HEK293T (cell line): ENCODE data around the gene CDK14.

Source experiments
- CTCF ChIA-PET: fragments of 350-600 bp; formaldehyde crosslinking; extraction: SDS; loops from one replicate; lab custom pipeline; 2021; ENCODE audit warnings: antibody characterized with exemption, inconsistent platforms; lab: Yijun Ruan, JAX
- POLR2A ChIA-PET: fragments of 350-600 bp; formaldehyde crosslinking; extraction: SDS; loops from one replicate; lab custom pipeline; 2020; ENCODE audit warnings: antibody characterized with exemption, inconsistent platforms; lab: Yijun Ruan, JAX
- DNase-seq: peaks from one replicate; pipeline ENCODE4 v3.0.0; 2012; ENCODE audit warnings: mixed read lengths; ENCODE audit errors: extremely low spot score
- ARNT ChIP-seq: fragments of 450-650 bp; IDR thresholded peaks from 2 replicates; pipeline ENCODE4 v1.6.1; 2017; ENCODE audit warnings: mild to moderate bottlenecking
- BHLHE40 ChIP-seq: fragments of 450-650 bp; IDR thresholded peaks from 2 replicates; pipeline ENCODE4 v1.6.1; 2016; ENCODE audit warnings: mild to moderate bottlenecking, moderate library complexity, borderline replicate concordance
- CTBP1 ChIP-seq: fragments of 450-650 bp; IDR thresholded peaks from 2 replicates; pipeline ENCODE4 v1.6.1; 2016; ENCODE audit warnings: borderline replicate concordance
- ELF4 ChIP-seq: fragments of 450-650 bp; IDR thresholded peaks from 2 replicates; pipeline ENCODE4 v1.6.1; 2017; ENCODE audit warnings: antibody characterized with exemption
- FOXA1 ChIP-seq: fragments of 450-650 bp; IDR thresholded peaks from 2 replicates; pipeline ENCODE4 v1.6.1; 2016; ENCODE audit warnings: mild to moderate bottlenecking
- FOXK2 ChIP-seq: fragments of 450-650 bp; IDR thresholded peaks from 2 replicates; pipeline ENCODE4 v1.6.1; 2016; ENCODE audit warnings: mild to moderate bottlenecking
- FOXM1 ChIP-seq: fragments of 450-650 bp; IDR thresholded peaks from 2 replicates; pipeline ENCODE4 v1.6.1; 2017; ENCODE audit warnings: mild to moderate bottlenecking, borderline replicate concordance
- HDGF ChIP-seq: fragments of 450-650 bp; IDR thresholded peaks from 2 replicates; pipeline ENCODE4 v1.6.1; 2017; ENCODE audit warnings: antibody characterized with exemption, borderline replicate concordance
- L3MBTL2 ChIP-seq: fragments of 450-650 bp; conservative IDR thresholded peaks from 2 replicates; pipeline ENCODE4 v1.6.1; 2016; ENCODE audit warnings: mild to moderate bottlenecking
- LEF1 ChIP-seq: fragments of 450-650 bp; IDR thresholded peaks from 2 replicates; pipeline ENCODE4 v1.6.1; 2017; ENCODE audit warnings: mild to moderate bottlenecking, borderline replicate concordance
- NFRKB ChIP-seq: fragments of 450-650 bp; IDR thresholded peaks from 2 replicates; pipeline ENCODE4 v1.6.1; 2016; ENCODE audit warnings: mild to moderate bottlenecking, moderate library complexity
- SP1 ChIP-seq: fragments of 450-650 bp; IDR thresholded peaks from 2 replicates; pipeline ENCODE4 v1.6.1; 2017
- SUZ12 ChIP-seq: fragments of 450-650 bp; IDR thresholded peaks from 2 replicates; pipeline ENCODE4 v1.6.1; 2016; ENCODE audit warnings: mild to moderate bottlenecking
- TARDBP ChIP-seq: fragments of 450-650 bp; IDR thresholded peaks from 2 replicates; pipeline ENCODE4 v1.6.1; 2016
- ZNF384 ChIP-seq: fragments of 450-650 bp; IDR thresholded peaks from 2 replicates; pipeline ENCODE4 v1.6.1; 2016
- TF ChIP-seq, protein P1 (sequence below): fragments of 450-650 bp; IDR thresholded peaks from 2 replicates; pipeline ENCODE4 v1.6.1; 2016

The CDK14 gene

DNA sequence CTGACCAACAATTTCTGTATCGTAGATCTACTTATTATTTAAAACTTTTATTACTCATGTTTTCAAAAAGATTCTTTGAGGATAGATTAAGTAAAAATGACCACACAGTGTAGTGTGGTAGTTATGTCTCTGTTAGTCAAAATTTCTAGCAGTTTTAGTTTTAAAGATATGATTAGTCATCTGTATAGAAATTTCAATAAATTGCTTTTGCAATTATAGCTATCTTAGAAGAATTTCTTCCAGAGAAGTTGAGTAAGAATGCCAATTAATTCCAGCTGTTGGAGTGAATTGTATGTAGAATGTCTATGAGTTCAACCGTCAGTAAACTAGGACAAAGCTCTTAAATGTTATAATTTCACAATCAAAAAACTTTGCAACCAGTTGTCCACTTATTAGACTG lies 229.7 kb downstream of the CDK14 start:
- no peak for DNase-seq
- CTCF ChIA-PET = no interaction called here
- TF ChIP-seq, protein P1, sequence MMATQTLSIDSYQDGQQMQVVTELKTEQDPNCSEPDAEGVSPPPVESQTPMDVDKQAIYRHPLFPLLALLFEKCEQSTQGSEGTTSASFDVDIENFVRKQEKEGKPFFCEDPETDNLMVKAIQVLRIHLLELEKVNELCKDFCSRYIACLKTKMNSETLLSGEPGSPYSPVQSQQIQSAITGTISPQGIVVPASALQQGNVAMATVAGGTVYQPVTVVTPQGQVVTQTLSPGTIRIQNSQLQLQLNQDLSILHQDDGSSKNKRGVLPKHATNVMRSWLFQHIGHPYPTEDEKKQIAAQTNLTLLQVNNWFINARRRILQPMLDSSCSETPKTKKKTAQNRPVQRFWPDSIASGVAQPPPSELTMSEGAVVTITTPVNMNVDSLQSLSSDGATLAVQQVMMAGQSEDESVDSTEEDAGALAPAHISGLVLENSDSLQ = no peak
- TF ChIP-seq FOXM1 = no peak
- no peak for TF ChIP-seq ELF4
- TF ChIP-seq ZNF384 = no peak
- no peak for TF ChIP-seq ARNT
- no peak for TF ChIP-seq HDGF
- TF ChIP-seq FOXK2 = no peak
- TF ChIP-seq CTBP1 = no peak
- no peak for TF ChIP-seq SUZ12
- POLR2A ChIA-PET = no interaction called here

GRCh38 chr7:90828601-90829000 lies 232.5 kb downstream of the CDK14 start:
- ChIA-PET CTCF (no interaction called here), POLR2A (no interaction called here)
- DNase-seq = no peak
- TF ChIP-seq, protein P1 = no peak
- TF ChIP-seq NFRKB = no peak
- TF ChIP-seq HDGF = no peak

- ChIA-PET CTCF (no interaction called here), POLR2A (no interaction called here)
- TF ChIP-seq CTBP1 (no peak), FOXA1 (no peak), BHLHE40 (no peak), SUZ12 (no peak), SP1 (no peak), HDGF (no peak), FOXM1 (no peak), FOXK2 (no peak), ELF4 (no peak), LEF1 (no peak), ZNF384 (no peak), L3MBTL2 (no peak), TARDBP (no peak)
- TF ChIP-seq, protein P1 = no peak
- no peak for DNase-seq
These were observed 234.2 kb downstream of the CDK14 start for GRCh38 chr7:90830308-90830707.

DNA sequence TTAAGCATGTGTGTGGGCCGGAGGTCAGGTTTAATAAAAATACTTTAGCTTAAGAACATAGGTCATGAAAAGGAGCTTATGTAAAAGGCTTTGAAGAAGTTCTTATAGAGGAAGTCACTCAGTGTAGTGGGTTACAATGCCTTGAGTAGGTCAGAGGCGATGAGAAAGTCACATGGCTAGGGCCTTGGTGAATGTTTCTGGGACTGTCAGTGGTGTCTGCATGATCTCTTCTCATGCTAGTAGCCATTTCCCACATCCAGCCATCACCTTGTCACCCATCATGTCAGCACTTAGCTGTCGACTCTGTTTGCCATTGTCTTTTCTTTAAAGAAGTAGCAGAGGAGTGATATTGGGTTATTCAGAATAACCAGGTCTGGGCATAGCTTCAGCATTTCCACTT lies 236.6 kb downstream of the CDK14 start:
- CTCF ChIA-PET = no interaction called here
- POLR2A ChIA-PET = no interaction called here
- TF ChIP-seq ARNT (no peak), ELF4 (no peak), BHLHE40 (no peak), NFRKB (no peak), HDGF (no peak), L3MBTL2 (no peak), ZNF384 (no peak), SUZ12 (no peak), FOXA1 (no peak), CTBP1 (no peak)
- TF ChIP-seq, protein P1 = no peak
- DNase-seq = no peak

DNA sequence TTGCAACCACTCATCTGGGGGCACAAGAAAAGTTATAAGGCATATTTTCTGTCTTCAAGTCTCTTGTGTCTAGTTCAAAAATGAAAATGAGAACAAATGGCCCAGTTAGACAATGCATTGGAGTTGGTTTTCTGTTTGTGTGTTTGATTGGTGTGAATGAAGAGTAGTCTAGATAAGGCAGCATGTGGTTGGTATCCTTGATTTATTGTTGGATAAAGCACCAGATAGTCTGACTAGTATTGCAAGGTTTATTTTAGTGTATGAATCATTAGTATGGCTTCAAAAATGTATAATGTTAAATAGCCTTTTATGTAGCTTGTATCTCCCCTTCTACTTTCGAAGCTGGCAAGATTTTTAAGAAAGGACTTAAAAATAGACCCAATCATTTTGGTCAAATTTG lies 237.3 kb downstream of the CDK14 start:
- POLR2A ChIA-PET = no interaction called here
- CTCF ChIA-PET = no interaction called here
- no peak for TF ChIP-seq SUZ12
- no peak for TF ChIP-seq ARNT
- no peak for TF ChIP-seq ELF4
- no peak for TF ChIP-seq BHLHE40
- TF ChIP-seq, protein P1 = no peak
- TF ChIP-seq NFRKB = no peak
- no peak for TF ChIP-seq FOXK2
- no peak for TF ChIP-seq CTBP1
- TF ChIP-seq HDGF = no peak
- no peak for TF ChIP-seq SP1
- DNase-seq = no peak

DNA sequence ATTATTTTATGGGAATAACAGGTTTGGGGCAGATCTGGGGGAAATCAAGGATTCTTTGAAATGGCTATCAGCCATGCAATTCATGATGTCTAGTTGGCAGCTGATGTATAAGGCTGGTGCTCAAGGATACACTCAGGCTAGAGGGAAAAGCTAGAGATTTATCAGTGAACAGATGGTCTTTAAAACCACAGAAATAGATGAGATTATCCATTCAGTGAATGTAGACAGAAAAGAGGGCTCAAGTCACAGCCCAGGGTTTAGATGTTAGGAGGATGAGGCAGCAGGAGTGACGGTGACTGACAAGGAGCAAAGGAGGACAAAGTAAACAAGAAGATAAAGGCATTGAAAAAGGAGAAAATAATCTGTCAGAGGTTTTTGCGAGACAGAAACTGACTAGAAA lies 238.7 kb downstream of the CDK14 start:
- no peak for DNase-seq
- POLR2A ChIA-PET = no interaction called here
- CTCF ChIA-PET = no interaction called here
- TF ChIP-seq, protein P1 = no peak
- TF ChIP-seq CTBP1 (no peak), TARDBP (no peak), L3MBTL2 (no peak), FOXM1 (no peak), ELF4 (no peak), ZNF384 (no peak), HDGF (no peak), FOXK2 (no peak), SP1 (no peak), ARNT (no peak), SUZ12 (no peak), LEF1 (no peak)
